ENCODE data around the gene LMBRD2. TPM values are rescaled to one million over a fixed set of nuclear protein-coding genes. Genes with fewer than 3 reads are reported as not detected.

Gene LMBRD2
- total RNA-seq, 1 donor from 2014 or later = 6.4 TPM

- H3K27ac ChIP-seq (ENCODE audit: low read depth, low read length) = no peak overlapping the region
- H3K27ac Mint-ChIP-seq (ENCODE audit: unreplicated experiment) = no peak overlapping the region
- H3K27me3 Mint-ChIP-seq (ENCODE audit: low read depth, unreplicated experiment) = no peaks in the 10 kb centered on the region
- no peaks in the 10 kb centered on the region for H3K9me3 ChIP-seq (ENCODE audit: insufficient read depth, low read depth, low read length)
- no peaks in the 10 kb centered on the region for H3K27me3 ChIP-seq (ENCODE audit: insufficient read depth, low read length)
- H2AFZ ChIP-seq (ENCODE audit: low read depth, low read length) = no peak overlapping the region
- no peaks in the 10 kb centered on the region for H3K36me3 ChIP-seq (ENCODE audit: insufficient read depth, low read length)
- H3K4me3 ChIP-seq (ENCODE audit: insufficient read depth, low read depth, low read length) = no peak overlapping the region
- H3K4me3 Mint-ChIP-seq (ENCODE audit: unreplicated experiment) = no peak overlapping the region
- H3K9me3 Mint-ChIP-seq (ENCODE audit: unreplicated experiment) = no peaks in the 10 kb centered on the region
- no peaks in the 10 kb centered on the region for H3K79me2 ChIP-seq (ENCODE audit: insufficient read depth, low read length)
- H4K20me1 ChIP-seq (ENCODE audit: insufficient read depth, low read length) = no peaks in the 10 kb centered on the region
- no peak for FAIRE-seq
- H3K4me1 ChIP-seq (ENCODE audit: insufficient read depth, low read length) = no peaks in the 10 kb centered on the region
- no peaks in the 10 kb centered on the region for H3K4me1 Mint-ChIP-seq (ENCODE audit: low read depth, unreplicated experiment)
- no peak overlapping the region for H3K4me2 ChIP-seq (ENCODE audit: low read length)
- DNase-seq (ENCODE audit: low read depth) = no peak
- H3K9ac ChIP-seq (ENCODE audit: low read length) = no peak overlapping the region
- H3K36me3 Mint-ChIP-seq (ENCODE audit: low read depth, unreplicated experiment) = no peaks in the 10 kb centered on the region
- TF ChIP-seq EZH2 (IDR thresholded peaks at IDR 0.05; ENCODE audit: insufficient read depth, low read length) = no peak
- TF ChIP-seq CTCF (IDR thresholded peaks at IDR 0.05; ENCODE audit: insufficient read depth, low read depth, low read length) = no peak
Measured at GRCh38 chr5:36099748-36100147, 51.9 kb downstream of the LMBRD2 start.

- Histone ChIP-seq H3K4me2 (ENCODE audit: low read length) (no peak overlapping the region), H3K4me3 (ENCODE audit: insufficient read depth, low read depth, low read length) (no peak overlapping the region), H3K27ac (ENCODE audit: low read depth, low read length) (no peak overlapping the region), H3K4me1 (ENCODE audit: insufficient read depth, low read length) (no peaks in the 10 kb centered on the region), H3K27me3 (ENCODE audit: insufficient read depth, low read length) (no peaks in the 10 kb centered on the region), H3K36me3 (ENCODE audit: insufficient read depth, low read length) (no peaks in the 10 kb centered on the region), H2AFZ (ENCODE audit: low read depth, low read length) (no peak overlapping the region), H4K20me1 (ENCODE audit: insufficient read depth, low read length) (no peaks in the 10 kb centered on the region), H3K79me2 (ENCODE audit: insufficient read depth, low read length) (no peaks in the 10 kb centered on the region), H3K9me3 (ENCODE audit: insufficient read depth, low read depth, low read length) (no peaks in the 10 kb centered on the region), H3K9ac (ENCODE audit: low read length) (no peak overlapping the region)
- H3K36me3 Mint-ChIP-seq (ENCODE audit: low read depth, unreplicated experiment) = no peaks in the 10 kb centered on the region
- no peaks in the 10 kb centered on the region for H3K4me1 Mint-ChIP-seq (ENCODE audit: low read depth, unreplicated experiment)
- H3K27ac Mint-ChIP-seq (ENCODE audit: unreplicated experiment) = no peak overlapping the region
- FAIRE-seq = no peak
- TF ChIP-seq EZH2 (IDR thresholded peaks at IDR 0.05; ENCODE audit: insufficient read depth, low read length) (no peak), CTCF (IDR thresholded peaks at IDR 0.05; ENCODE audit: insufficient read depth, low read depth, low read length) (no peak)
- DNase-seq (ENCODE audit: low read depth) = no peak
- no peak overlapping the region for H3K4me3 Mint-ChIP-seq (ENCODE audit: unreplicated experiment)
- H3K9me3 Mint-ChIP-seq (ENCODE audit: unreplicated experiment) = no peaks in the 10 kb centered on the region
- H3K27me3 Mint-ChIP-seq (ENCODE audit: low read depth, unreplicated experiment) = no peaks in the 10 kb centered on the region
Measured at GRCh38 chr5:36096486-36096885, 55.2 kb downstream of the LMBRD2 start.

GRCh38 chr5:36089989-36090388 is 61.7 kb downstream of the LMBRD2 start:
- TF ChIP-seq EZH2 (IDR thresholded peaks at IDR 0.05; ENCODE audit: insufficient read depth, low read length) = no peak
- no peak for TF ChIP-seq CTCF (IDR thresholded peaks at IDR 0.05; ENCODE audit: insufficient read depth, low read depth, low read length)
- no peak overlapping the region for H3K4me3 ChIP-seq (ENCODE audit: insufficient read depth, low read depth, low read length)
- Mint-ChIP-seq H3K9me3 (ENCODE audit: unreplicated experiment) (peaks cover 5% of the 10 kb centered on the region), H3K36me3 (ENCODE audit: low read depth, unreplicated experiment) (no peaks in the 10 kb centered on the region), H3K4me1 (ENCODE audit: low read depth, unreplicated experiment) (no peaks in the 10 kb centered on the region), H3K4me3 (ENCODE audit: unreplicated experiment) (no peak overlapping the region), H3K27me3 (ENCODE audit: low read depth, unreplicated experiment) (no peaks in the 10 kb centered on the region), H3K27ac (ENCODE audit: unreplicated experiment) (no peak overlapping the region)
- H3K36me3 ChIP-seq (ENCODE audit: insufficient read depth, low read length) = no peaks in the 10 kb centered on the region
- no peaks in the 10 kb centered on the region for H3K79me2 ChIP-seq (ENCODE audit: insufficient read depth, low read length)
- H3K9ac ChIP-seq (ENCODE audit: low read length) = no peak overlapping the region
- no peak overlapping the region for H2AFZ ChIP-seq (ENCODE audit: low read depth, low read length)
- H3K27ac ChIP-seq (ENCODE audit: low read depth, low read length) = no peak overlapping the region
- no peaks in the 10 kb centered on the region for H4K20me1 ChIP-seq (ENCODE audit: insufficient read depth, low read length)
- no peak overlapping the region for H3K4me2 ChIP-seq (ENCODE audit: low read length)
- no peaks in the 10 kb centered on the region for H3K9me3 ChIP-seq (ENCODE audit: insufficient read depth, low read depth, low read length)
- FAIRE-seq = no peak
- DNase-seq (ENCODE audit: low read depth) = no peak
- H3K4me1 ChIP-seq (ENCODE audit: insufficient read depth, low read length) = no peaks in the 10 kb centered on the region
- H3K27me3 ChIP-seq (ENCODE audit: insufficient read depth, low read length) = no peaks in the 10 kb centered on the region
